Memory B cell (primary cell): ENCODE results near the gene ETNK1.
A peak's percentile ranks its signal among the peaks of the same experiment; 100 is the strongest.

Experiments used
- ATAC-seq: fragments of 150-1000 bp; cut with Tn5 transposase; 2 replicates; pipeline ENCODE4 v1.10.0; 2021; ENCODE audit warnings: low read depth, mild to moderate bottlenecking, moderate library complexity
- DNase-seq, 2 donors: peaks; one replicate each; pipeline ENCODE4 v3.0.0; 2022; ENCODE audit warnings: low spot score in 2 of 2
- H3K27ac Mint-ChIP-seq: one replicate; pipeline ENCODE4 v1.8.0; 2022; ENCODE audit warnings: mild to moderate bottlenecking, moderate library complexity, mixed read lengths
- H3K27me3 Mint-ChIP-seq: one replicate; pipeline ENCODE4 v1.8.0; 2022; ENCODE audit warnings: mixed read lengths
- H3K36me3 Mint-ChIP-seq: one replicate; pipeline ENCODE4 v1.8.0; 2022; ENCODE audit warnings: mild to moderate bottlenecking, mixed read lengths
- H3K4me1 Mint-ChIP-seq: one replicate; pipeline ENCODE4 v1.8.0; 2022; ENCODE audit warnings: mixed read lengths
- H3K4me3 Mint-ChIP-seq: one replicate; pipeline ENCODE4 v1.8.0; 2022; ENCODE audit warnings: mild to moderate bottlenecking, moderate library complexity, mixed read lengths
- H3K9me3 Mint-ChIP-seq: one replicate; pipeline ENCODE4 v1.8.0; 2022; ENCODE audit warnings: mixed read lengths

The ETNK1 gene

DNA sequence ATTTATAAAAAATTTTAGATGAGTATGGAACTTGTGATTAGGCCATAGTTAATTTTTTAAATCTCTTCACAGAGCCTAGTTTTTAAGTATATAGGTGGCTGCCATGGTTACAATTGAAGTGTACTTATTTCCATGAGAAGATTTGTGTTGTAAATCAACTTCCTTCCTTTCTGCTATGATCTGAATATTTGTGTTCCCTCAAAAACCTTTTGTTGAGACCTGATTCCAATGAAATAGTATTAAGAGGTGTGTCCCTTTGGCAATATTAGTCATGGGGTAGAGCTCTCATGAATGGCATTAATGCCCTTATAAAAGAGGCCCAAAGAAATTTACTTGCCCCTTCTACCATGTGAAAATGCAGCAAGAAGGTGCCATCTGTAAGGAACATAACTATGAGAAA, 28.8 kb downstream of the ETNK1 start:
- DNase-seq, result no peak
- H3K27me3 Mint-ChIP-seq, result no peaks in the 10 kb centered on the region
- no peaks in the 10 kb centered on the region for H3K9me3 Mint-ChIP-seq
- peaks cover 20% of the 10 kb centered on the region for H3K36me3 Mint-ChIP-seq
- H3K27ac Mint-ChIP-seq, result no peak overlapping the region
- H3K4me1 Mint-ChIP-seq, result peaks cover 21% of the 10 kb centered on the region
- no peak overlapping the region for H3K4me3 Mint-ChIP-seq
- ATAC-seq, result no peak

DNA sequence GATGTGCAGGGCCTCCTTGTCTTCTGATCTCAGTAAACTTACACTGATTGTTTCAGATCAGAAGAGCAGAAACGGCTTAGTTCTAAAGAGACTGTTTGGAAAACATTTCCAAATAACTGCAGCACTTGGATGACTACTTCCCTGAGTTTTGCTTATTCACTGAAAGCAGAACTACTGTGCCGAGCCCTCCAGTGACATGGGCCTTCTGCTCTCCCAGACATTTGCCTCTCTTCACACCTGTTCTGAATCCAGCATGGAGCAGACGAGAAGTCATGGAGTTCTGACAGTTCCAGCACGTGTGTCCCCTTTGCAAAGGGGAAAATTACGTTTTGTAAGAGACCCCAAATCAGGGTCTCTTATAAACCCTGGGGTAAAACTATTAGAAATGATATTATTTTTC, 31.4 kb downstream of the ETNK1 start:
- H3K9me3 Mint-ChIP-seq, result no peaks in the 10 kb centered on the region
- ATAC-seq, result no peak
- peaks cover 20% of the 10 kb centered on the region for H3K36me3 Mint-ChIP-seq
- H3K27me3 Mint-ChIP-seq, result no peaks in the 10 kb centered on the region
- H3K27ac Mint-ChIP-seq, result no peak overlapping the region
- DNase-seq, result no peak
- no peak overlapping the region for H3K4me3 Mint-ChIP-seq
- H3K4me1 Mint-ChIP-seq, result peaks cover 17% of the 10 kb centered on the region

DNA sequence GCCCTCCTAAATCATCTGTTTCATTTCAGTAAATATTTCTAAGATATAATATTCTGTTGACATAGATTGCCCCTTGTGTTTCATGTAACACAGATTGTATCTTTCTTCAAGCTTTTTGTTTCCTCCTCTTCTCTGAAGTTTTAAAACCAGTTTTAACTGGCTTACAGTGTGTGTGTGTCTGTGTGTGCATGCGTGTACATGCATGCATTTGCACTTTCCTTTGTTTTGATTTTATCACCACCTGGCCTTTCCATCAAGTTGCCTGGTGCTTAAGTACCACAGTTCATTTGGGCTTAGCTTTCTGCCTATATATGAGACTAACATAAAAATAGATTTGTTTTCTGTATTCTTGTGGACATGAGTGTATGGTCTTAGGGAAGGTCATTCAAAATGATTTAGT, 31.9 kb downstream of the ETNK1 start:
- H3K4me3 Mint-ChIP-seq, result no peak overlapping the region
- peaks cover 20% of the 10 kb centered on the region for H3K36me3 Mint-ChIP-seq
- H3K4me1 Mint-ChIP-seq, result peaks cover 16% of the 10 kb centered on the region
- no peak overlapping the region for H3K27ac Mint-ChIP-seq
- no peaks in the 10 kb centered on the region for H3K27me3 Mint-ChIP-seq
- ATAC-seq (no peak), DNase-seq (no peak)
- H3K9me3 Mint-ChIP-seq, result no peaks in the 10 kb centered on the region

DNA sequence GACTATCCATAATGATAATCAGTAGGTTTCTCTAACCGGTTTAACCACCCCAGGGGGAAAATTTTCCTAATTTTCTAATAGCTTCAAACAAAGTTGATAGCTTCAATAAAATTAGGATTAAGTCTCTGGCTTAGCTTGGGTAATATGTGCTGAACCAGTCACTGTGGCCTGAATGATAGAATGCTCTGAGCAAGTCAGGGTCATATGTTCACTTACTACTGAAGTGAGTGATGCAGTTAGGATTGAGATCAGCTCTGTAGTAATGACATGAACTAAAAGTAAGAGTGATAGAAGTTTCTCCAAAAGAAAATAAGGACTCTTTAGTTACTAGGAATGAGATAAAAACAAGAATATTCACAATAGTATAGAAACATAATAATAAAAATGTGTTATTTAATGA, 32.6 kb downstream of the ETNK1 start:
- Mint-ChIP-seq H3K9me3 (no peaks in the 10 kb centered on the region), H3K27me3 (no peaks in the 10 kb centered on the region), H3K4me3 (no peak overlapping the region), H3K36me3 (peaks cover 18% of the 10 kb centered on the region), H3K27ac (peak overlapping the region; percentile 39), H3K4me1 (peaks cover 12% of the 10 kb centered on the region)
- no peak for ATAC-seq
- no peak for DNase-seq

DNA sequence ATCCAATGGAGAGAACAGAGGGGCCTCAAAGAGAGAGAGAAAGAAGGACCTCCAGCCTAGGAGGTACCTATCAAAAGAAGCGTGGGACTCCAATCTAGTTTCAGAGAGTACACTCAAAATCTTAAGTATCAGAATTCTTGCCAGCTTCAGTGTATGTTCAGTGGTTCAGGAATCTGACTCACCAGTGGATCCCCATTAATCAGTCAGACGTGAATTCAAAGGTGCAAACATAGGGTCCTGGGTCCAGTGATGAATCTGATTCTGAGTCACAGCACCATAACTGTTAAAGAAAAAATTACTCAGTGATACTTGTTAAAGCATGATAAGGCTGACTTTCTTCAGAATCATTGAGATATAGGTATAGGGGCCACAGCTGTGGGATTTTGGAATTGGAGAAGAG, 33.2 kb downstream of the ETNK1 start:
- peak overlapping the region; percentile 39 for H3K27ac Mint-ChIP-seq
- ATAC-seq (no peak), DNase-seq (no peak)
- H3K9me3 Mint-ChIP-seq, result no peaks in the 10 kb centered on the region
- H3K4me1 Mint-ChIP-seq, result peaks cover 5% of the 10 kb centered on the region
- H3K36me3 Mint-ChIP-seq, result peaks cover 16% of the 10 kb centered on the region
- H3K4me3 Mint-ChIP-seq, result no peak overlapping the region
- H3K27me3 Mint-ChIP-seq, result no peaks in the 10 kb centered on the region

DNA sequence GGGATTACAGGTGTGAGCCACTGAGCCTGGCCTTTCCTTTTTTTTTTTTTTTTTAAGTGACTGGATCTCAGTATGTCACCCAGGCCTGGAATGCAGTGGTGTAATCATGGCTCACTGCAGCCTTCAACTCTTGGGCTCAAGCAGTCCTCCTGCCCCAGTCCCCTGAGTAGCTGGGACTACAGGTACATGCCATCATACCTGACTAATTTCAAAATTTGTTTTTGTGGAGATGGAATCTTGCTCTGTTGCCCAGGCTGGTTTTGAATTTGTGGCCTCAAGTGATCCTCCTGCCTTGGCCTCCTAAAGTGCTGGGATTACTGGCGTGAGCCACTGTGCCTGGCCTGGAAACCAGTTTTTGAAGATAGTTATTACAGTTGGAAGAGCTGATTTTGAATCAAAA, 37.4 kb downstream of the ETNK1 start:
- Mint-ChIP-seq H3K36me3 (peaks cover 17% of the 10 kb centered on the region), H3K27me3 (no peaks in the 10 kb centered on the region), H3K9me3 (no peaks in the 10 kb centered on the region), H3K27ac (no peak overlapping the region), H3K4me3 (no peak overlapping the region), H3K4me1 (no peaks in the 10 kb centered on the region)
- DNase-seq (no peak), ATAC-seq (no peak)

DNA sequence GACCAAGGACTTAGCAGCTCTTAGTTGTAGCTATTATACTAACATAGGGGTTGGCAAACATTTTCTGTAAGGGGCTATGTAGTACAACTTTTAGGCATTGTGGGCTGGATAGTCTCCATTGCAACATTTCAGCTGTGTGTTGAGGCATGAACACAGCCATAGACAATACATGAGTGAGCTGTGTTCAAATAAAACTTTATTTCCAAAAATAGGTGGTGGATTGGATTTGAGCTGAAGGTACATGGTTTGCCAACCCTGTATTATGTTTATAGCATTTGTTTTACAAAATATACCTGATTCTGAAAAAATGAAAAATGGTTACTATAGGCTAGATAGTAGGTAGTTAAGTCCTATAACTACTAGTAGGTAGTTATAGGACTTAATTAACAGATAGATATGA, 40.5 kb downstream of the ETNK1 start:
- Mint-ChIP-seq H3K4me3 (no peak overlapping the region), H3K4me1 (no peaks in the 10 kb centered on the region), H3K9me3 (no peaks in the 10 kb centered on the region), H3K36me3 (peaks cover 8% of the 10 kb centered on the region), H3K27me3 (no peaks in the 10 kb centered on the region), H3K27ac (peak overlapping the region; percentile 45)
- DNase-seq, result no peak
- no peak for ATAC-seq

DNA sequence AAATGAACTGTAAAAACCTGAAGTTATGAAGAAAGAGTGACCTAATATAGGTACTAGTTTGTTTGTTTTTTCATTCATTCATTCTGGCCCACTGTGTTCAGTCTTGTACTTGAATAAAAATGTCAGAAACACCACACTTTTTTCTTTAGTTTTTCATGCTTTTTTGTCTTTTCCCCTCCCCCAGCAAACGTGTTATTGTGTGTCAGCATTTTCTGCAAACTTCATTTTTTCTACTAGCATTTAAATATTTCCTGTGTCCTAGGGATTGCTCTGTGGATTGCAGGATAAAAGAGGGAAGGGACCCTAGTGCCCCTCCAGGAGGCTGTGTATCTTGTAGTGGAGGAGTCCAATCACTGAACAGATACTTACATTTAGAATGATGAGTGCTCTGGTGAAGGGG, 42.2 kb downstream of the ETNK1 start:
- no peaks in the 10 kb centered on the region for H3K9me3 Mint-ChIP-seq
- no peak overlapping the region for H3K27ac Mint-ChIP-seq
- no peak for ATAC-seq
- no peak overlapping the region for H3K4me3 Mint-ChIP-seq
- H3K36me3 Mint-ChIP-seq, result peaks cover 5% of the 10 kb centered on the region
- DNase-seq, result no peak
- H3K4me1 Mint-ChIP-seq, result no peaks in the 10 kb centered on the region
- no peaks in the 10 kb centered on the region for H3K27me3 Mint-ChIP-seq

DNA sequence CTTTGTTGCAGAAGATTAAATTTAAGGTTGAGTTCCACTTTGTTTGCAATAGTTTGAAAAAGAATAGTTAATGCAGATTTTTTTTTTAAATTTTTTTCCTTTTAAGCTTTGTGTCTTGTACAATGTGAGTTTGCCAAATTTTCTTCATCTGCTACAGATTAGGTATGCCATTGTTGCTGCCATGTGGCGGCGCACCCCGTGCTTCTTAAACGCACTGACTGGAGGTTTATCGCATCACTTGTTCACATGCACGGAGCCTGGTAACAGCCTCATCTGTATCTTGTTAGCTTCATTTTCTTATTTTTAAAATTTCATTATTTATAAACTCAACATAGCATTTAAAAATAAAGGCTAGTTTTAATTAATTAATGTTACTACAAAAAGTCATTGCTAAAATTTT, 43.5 kb downstream of the ETNK1 start:
- no peaks in the 10 kb centered on the region for H3K4me1 Mint-ChIP-seq
- H3K27ac Mint-ChIP-seq, result no peak overlapping the region
- ATAC-seq (no peak), DNase-seq (no peak)
- no peaks in the 10 kb centered on the region for H3K9me3 Mint-ChIP-seq
- no peaks in the 10 kb centered on the region for H3K27me3 Mint-ChIP-seq
- H3K4me3 Mint-ChIP-seq, result no peak overlapping the region
- H3K36me3 Mint-ChIP-seq, result peaks cover 9% of the 10 kb centered on the region

DNA sequence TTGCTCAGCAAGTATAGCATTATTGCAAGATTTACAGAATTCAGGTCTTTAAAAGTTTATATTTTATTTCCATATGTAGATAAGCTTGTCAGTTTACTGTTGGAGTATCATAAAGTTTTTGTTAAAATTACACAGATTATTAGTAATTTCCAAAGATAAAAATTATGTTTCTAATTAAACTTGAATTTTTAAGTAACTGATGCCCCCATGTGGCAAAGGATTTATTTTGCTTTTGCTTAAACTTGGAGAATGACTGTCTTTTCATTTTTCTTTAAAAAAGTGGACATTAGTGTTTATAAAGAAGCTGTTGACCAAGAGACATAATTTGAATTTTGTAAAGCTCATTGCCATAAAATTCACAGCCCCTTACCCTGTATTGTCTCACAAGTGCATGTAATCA, 45.8 kb downstream of the ETNK1 start:
- DNase-seq (no peak), ATAC-seq (no peak)
- Mint-ChIP-seq H3K4me1 (no peaks in the 10 kb centered on the region), H3K27me3 (no peaks in the 10 kb centered on the region), H3K9me3 (no peaks in the 10 kb centered on the region), H3K27ac (no peak overlapping the region), H3K36me3 (peaks cover 10% of the 10 kb centered on the region), H3K4me3 (no peak overlapping the region)

DNA sequence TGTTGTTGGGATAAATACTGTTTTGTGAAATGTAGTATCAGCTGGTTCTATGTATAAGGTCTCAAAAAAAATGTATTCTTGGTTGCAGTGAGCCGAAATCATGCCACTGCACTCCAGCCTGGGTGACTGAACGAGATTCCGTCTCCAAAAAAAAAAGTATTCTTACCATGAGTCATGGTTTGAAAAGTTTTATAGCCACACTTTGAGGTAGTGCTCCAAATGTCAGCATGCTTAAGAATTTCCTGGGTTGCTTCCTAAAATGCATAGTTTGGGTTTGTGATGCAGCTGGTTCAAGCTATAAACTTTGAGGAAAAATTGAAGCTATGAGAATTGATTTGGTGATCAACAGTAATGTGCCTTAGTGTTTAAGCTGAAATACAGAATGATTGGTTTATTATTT, 48.0 kb downstream of the ETNK1 start:
- Mint-ChIP-seq H3K27me3 (no peaks in the 10 kb centered on the region), H3K4me1 (peaks cover 3% of the 10 kb centered on the region), H3K36me3 (peaks cover 28% of the 10 kb centered on the region), H3K4me3 (no peak overlapping the region), H3K9me3 (no peaks in the 10 kb centered on the region), H3K27ac (peak overlapping the region; percentile 67)
- ATAC-seq (no peak), DNase-seq (no peak)

DNA sequence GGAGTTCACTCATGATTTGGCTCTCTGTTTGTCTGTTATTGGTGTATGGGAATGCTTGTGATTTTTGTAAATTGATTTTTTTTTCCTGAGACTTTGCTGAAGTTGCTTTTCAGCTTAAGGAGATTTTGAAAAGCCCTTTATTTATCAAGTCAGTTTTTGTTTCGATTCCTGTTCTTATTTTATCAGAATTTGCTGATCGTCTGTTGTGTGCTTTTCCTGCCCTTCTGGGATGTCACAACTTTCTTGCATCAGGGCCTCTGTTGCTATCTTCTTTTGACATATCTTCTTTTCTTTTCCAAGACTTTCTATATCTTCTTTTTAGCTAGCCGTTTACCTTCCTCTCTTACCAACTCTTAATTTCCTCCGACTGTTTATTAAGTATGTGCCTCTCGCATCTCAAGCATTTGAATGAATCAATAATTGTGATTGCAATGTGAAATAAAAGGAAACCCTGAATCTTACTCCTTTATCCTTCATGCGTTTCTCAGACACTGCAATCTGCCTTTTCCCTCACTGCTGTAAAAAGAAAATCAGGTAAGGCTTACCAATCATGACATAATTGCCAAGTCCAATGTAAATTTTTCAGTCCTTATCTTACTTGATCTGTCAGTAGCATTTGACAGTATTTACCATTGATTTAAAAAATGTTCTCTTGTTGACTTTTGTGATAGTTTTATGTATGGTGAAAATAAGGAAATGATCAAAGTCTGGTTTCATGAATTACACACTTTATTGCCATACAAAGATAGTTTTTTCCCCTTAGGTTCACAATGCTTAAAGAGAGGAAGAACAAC, 53.0 kb downstream of the ETNK1 start:
- DNase-seq, result no peak
- Mint-ChIP-seq H3K27me3 (no peaks in the 10 kb centered on the region), H3K4me3 (no peak overlapping the region), H3K4me1 (peaks cover 5% of the 10 kb centered on the region), H3K36me3 (peaks cover 46% of the 10 kb centered on the region), H3K9me3 (no peaks in the 10 kb centered on the region), H3K27ac (peak overlapping the region; percentile 9)
- ATAC-seq, result no peak

DNA sequence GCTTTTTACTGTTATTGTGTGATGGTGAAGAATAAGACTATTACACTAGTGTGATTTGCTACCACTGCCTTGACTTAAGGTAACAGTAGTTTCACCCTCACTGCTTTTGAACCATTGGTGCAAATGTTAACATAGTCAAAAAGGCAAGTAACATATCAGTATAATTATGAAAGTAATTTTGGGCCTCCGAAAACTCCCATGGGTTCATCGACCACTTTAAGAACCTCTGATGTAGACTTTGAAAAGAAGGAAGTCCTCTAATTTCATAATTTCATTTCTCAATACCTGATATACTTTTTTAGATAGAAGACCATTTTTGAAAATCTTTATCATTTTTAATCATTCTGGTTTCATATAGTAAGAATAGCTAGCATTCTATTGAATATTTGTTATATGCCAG, 57.7 kb downstream of the ETNK1 start:
- no peak for DNase-seq
- ATAC-seq, result peak; percentile 59
- H3K36me3 Mint-ChIP-seq, result peaks cover 31% of the 10 kb centered on the region
- no peak overlapping the region for H3K4me3 Mint-ChIP-seq
- no peaks in the 10 kb centered on the region for H3K9me3 Mint-ChIP-seq
- H3K27ac Mint-ChIP-seq, result peak overlapping the region; percentile 31
- H3K4me1 Mint-ChIP-seq, result peaks cover 12% of the 10 kb centered on the region
- no peaks in the 10 kb centered on the region for H3K27me3 Mint-ChIP-seq

DNA sequence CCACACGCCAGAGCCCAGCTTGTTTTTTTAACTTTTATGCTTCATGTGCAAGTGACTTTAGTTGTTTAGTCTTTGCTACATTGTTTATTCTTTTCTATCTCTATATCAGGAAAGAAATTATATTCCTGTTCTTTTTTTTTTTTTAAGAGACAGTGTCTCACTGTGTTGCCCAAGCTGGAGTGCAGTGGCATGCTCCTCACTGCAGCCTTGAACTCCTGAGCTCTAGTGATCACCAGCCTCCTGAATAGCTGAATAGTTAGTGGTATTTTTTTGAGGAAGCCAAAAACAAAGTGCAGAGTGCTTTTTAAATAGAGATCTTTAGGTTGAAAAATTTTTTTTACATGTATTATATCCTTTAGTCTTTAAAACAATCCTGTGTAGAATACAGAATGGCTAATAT, 58.2 kb downstream of the ETNK1 start:
- no peaks in the 10 kb centered on the region for H3K27me3 Mint-ChIP-seq
- peaks cover 13% of the 10 kb centered on the region for H3K4me1 Mint-ChIP-seq
- H3K27ac Mint-ChIP-seq, result peak overlapping the region; percentile 31
- DNase-seq (no peak), ATAC-seq (no peak)
- no peak overlapping the region for H3K4me3 Mint-ChIP-seq
- H3K36me3 Mint-ChIP-seq, result peaks cover 26% of the 10 kb centered on the region
- H3K9me3 Mint-ChIP-seq, result no peaks in the 10 kb centered on the region
